GM18868 (cell line): ENCODE results near the gene PRKCB.
"Not testable (repeated sequence)": the region's sequence is repeated elsewhere in the genome, so short reads cannot be mapped to it uniquely, and the experiment has no call there.

Experiments
- ATAC-seq: cut with Tn5 transposase; IDR thresholded peaks from one replicate; pipeline ENCODE4 v1.9.1; 2021; ENCODE audit warnings: mild to moderate bottlenecking, moderate library complexity; ENCODE audit not compliant: unreplicated experiment

Gene PRKCB

GRCh38 chr16:23901178-23902033, 65.6 kb downstream of the PRKCB start:
- no peak for ATAC-seq

- no peak for ATAC-seq
These were observed 66.4 kb downstream of the PRKCB start for GRCh38 chr16:23902034-23902747.

- ATAC-seq = no peak
These were observed 67.1 kb downstream of the PRKCB start for GRCh38 chr16:23902748-23903414.

GRCh38 chr16:23905027-23905426, 69.2 kb downstream of the PRKCB start:
- ATAC-seq = no peak

- ATAC-seq = no peak
These were observed 71.7 kb downstream of the PRKCB start for GRCh38 chr16:23907457-23907902.

- ATAC-seq = no peak
These were observed 72.1 kb downstream of the PRKCB start for GRCh38 chr16:23907903-23908302.

GRCh38 chr16:23908790-23909189, 73.0 kb downstream of the PRKCB start:
- ATAC-seq = no peak

GRCh38 chr16:23909792-23910418, 74.1 kb downstream of the PRKCB start:
- no peak for ATAC-seq

GRCh38 chr16:23914946-23915530, 79.3 kb downstream of the PRKCB start:
- ATAC-seq = no peak

- ATAC-seq = not testable (repeated sequence)
These were observed 80.8 kb downstream of the PRKCB start for GRCh38 chr16:23916552-23916951.

GRCh38 chr16:23917621-23918020, 81.8 kb downstream of the PRKCB start:
- ATAC-seq = no peak

GRCh38 chr16:23920446-23920845, 84.7 kb downstream of the PRKCB start:
- ATAC-seq = no peak

GRCh38 chr16:23920899-23921298, 85.1 kb downstream of the PRKCB start:
- ATAC-seq = no peak

- no peak for ATAC-seq
These were observed 86.6 kb downstream of the PRKCB start for GRCh38 chr16:23922406-23922805.

GRCh38 chr16:23924128-23924527, 88.3 kb downstream of the PRKCB start:
- peak; percentile 63 for ATAC-seq

- no peak for ATAC-seq
These were observed 92.0 kb downstream of the PRKCB start for GRCh38 chr16:23927796-23928195.

GRCh38 chr16:23929237-23929636, 93.5 kb downstream of the PRKCB start:
- no peak for ATAC-seq

GRCh38 chr16:23929856-23930255, 94.1 kb downstream of the PRKCB start:
- no peak for ATAC-seq

- ATAC-seq = no peak
These were observed 95.0 kb downstream of the PRKCB start for GRCh38 chr16:23930791-23931190.

- no peak for ATAC-seq
These were observed 95.4 kb downstream of the PRKCB start for GRCh38 chr16:23931199-23931598.

GRCh38 chr16:23933650-23934049, 97.9 kb downstream of the PRKCB start:
- ATAC-seq = not testable (repeated sequence)
